ENCODE measurements around the gene HLA-DMB.

The HLA-DMB gene

GRCh38 chr6:32932132-32932868 lies 8.5 kb downstream of the HLA-DMB start:
- no peak for ATAC-seq
- TF ChIP-seq, protein P1, sequence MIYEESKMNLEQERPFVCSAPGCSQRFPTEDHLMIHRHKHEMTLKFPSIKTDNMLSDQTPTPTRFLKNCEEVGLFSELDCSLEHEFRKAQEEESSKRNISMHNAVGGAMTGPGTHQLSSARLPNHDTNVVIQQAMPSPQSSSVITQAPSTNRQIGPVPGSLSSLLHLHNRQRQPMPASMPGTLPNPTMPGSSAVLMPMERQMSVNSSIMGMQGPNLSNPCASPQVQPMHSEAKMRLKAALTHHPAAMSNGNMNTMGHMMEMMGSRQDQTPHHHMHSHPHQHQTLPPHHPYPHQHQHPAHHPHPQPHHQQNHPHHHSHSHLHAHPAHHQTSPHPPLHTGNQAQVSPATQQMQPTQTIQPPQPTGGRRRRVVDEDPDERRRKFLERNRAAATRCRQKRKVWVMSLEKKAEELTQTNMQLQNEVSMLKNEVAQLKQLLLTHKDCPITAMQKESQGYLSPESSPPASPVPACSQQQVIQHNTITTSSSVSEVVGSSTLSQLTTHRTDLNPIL (CRISPR knock-in tag; IDR thresholded peaks at IDR 0.05; ENCODE audit: low read depth): no peak
- no peak for TF ChIP-seq CSDC2 (CRISPR knock-in tag; IDR thresholded peaks at IDR 0.05)
- TF ChIP-seq ARNTL (CRISPR knock-in tag; IDR thresholded peaks at IDR 0.05; ENCODE audit: borderline replicate concordance, low read depth): no peak
- no peak for TF ChIP-seq GLIS3 (CRISPR knock-in tag; IDR thresholded peaks at IDR 0.05)
- no peak for TF ChIP-seq SNAI2 (CRISPR knock-in tag; IDR thresholded peaks at IDR 0.05)
- TF ChIP-seq TCF4 (CRISPR knock-in tag; IDR thresholded peaks at IDR 0.05; ENCODE audit: borderline replicate concordance): no peak
- TF ChIP-seq TSHZ2 (CRISPR knock-in tag; IDR thresholded peaks at IDR 0.05): no peak
- TF ChIP-seq RARB (CRISPR knock-in tag; IDR thresholded peaks at IDR 0.05): no peak
- no peak for TF ChIP-seq POU6F1 (CRISPR knock-in tag; IDR thresholded peaks at IDR 0.05; ENCODE audit: borderline replicate concordance, low read depth)
- TF ChIP-seq ZFP30 (CRISPR knock-in tag; IDR thresholded peaks at IDR 0.05): no peak
- TF ChIP-seq TOX (CRISPR knock-in tag; IDR thresholded peaks at IDR 0.05; ENCODE audit: borderline replicate concordance): no peak
- TF ChIP-seq ZNF8 (CRISPR knock-in tag; IDR thresholded peaks at IDR 0.05): no peak
- TF ChIP-seq OSR1 (CRISPR knock-in tag; IDR thresholded peaks at IDR 0.05): no peak
- no peak for TF ChIP-seq ZC3H10 (CRISPR knock-in tag; IDR thresholded peaks at IDR 0.05)
- TF ChIP-seq, protein P2, sequence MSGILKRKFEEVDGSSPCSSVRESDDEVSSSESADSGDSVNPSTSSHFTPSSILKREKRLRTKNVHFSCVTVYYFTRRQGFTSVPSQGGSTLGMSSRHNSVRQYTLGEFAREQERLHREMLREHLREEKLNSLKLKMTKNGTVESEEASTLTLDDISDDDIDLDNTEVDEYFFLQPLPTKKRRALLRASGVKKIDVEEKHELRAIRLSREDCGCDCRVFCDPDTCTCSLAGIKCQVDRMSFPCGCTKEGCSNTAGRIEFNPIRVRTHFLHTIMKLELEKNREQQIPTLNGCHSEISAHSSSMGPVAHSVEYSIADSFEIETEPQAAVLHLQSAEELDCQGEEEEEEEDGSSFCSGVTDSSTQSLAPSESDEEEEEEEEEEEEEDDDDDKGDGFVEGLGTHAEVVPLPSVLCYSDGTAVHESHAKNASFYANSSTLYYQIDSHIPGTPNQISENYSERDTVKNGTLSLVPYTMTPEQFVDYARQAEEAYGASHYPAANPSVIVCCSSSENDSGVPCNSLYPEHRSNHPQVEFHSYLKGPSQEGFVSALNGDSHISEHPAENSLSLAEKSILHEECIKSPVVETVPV (CRISPR knock-in tag; IDR thresholded peaks at IDR 0.05): no peak
- no peak for TF ChIP-seq ZFP3 (CRISPR knock-in tag; IDR thresholded peaks at IDR 0.05)
- TF ChIP-seq ZNF565 (CRISPR knock-in tag; conservative IDR thresholded peaks at IDR 0.05; ENCODE audit: low read depth): no peak
- no peak for TF ChIP-seq ISL1 (CRISPR knock-in tag; IDR thresholded peaks at IDR 0.05)
- no peak for TF ChIP-seq BACH2 (CRISPR knock-in tag; IDR thresholded peaks at IDR 0.05; ENCODE audit: borderline replicate concordance)
- no peak for TF ChIP-seq ESRRG (CRISPR knock-in tag; IDR thresholded peaks at IDR 0.05)

GRCh38 chr6:32931211-32931610 lies 9.6 kb downstream of the HLA-DMB start:
- no peak for ATAC-seq
- no peak for TF ChIP-seq TOX (CRISPR knock-in tag; IDR thresholded peaks at IDR 0.05; ENCODE audit: borderline replicate concordance)
- TF ChIP-seq, protein P2 (CRISPR knock-in tag; IDR thresholded peaks at IDR 0.05): no peak
- TF ChIP-seq, protein P1 (CRISPR knock-in tag; IDR thresholded peaks at IDR 0.05; ENCODE audit: low read depth): no peak
- no peak for TF ChIP-seq POU6F1 (CRISPR knock-in tag; IDR thresholded peaks at IDR 0.05; ENCODE audit: borderline replicate concordance, low read depth)
- no peak for TF ChIP-seq BACH2 (CRISPR knock-in tag; IDR thresholded peaks at IDR 0.05; ENCODE audit: borderline replicate concordance)
- TF ChIP-seq TSHZ2 (CRISPR knock-in tag; IDR thresholded peaks at IDR 0.05): no peak
- TF ChIP-seq PPARA (CRISPR knock-in tag; IDR thresholded peaks at IDR 0.05; ENCODE audit: borderline replicate concordance): no peak
- no peak for TF ChIP-seq ESRRG (CRISPR knock-in tag; IDR thresholded peaks at IDR 0.05)
- TF ChIP-seq TCF4 (CRISPR knock-in tag; IDR thresholded peaks at IDR 0.05; ENCODE audit: borderline replicate concordance): no peak
- no peak for TF ChIP-seq ARNTL (CRISPR knock-in tag; IDR thresholded peaks at IDR 0.05; ENCODE audit: borderline replicate concordance, low read depth)
- TF ChIP-seq ZNF70 (CRISPR knock-in tag; IDR thresholded peaks at IDR 0.05): no peak
- no peak for TF ChIP-seq ZNF8 (CRISPR knock-in tag; IDR thresholded peaks at IDR 0.05)
- TF ChIP-seq ISL1 (CRISPR knock-in tag; IDR thresholded peaks at IDR 0.05): no peak
- no peak for TF ChIP-seq ZFP30 (CRISPR knock-in tag; IDR thresholded peaks at IDR 0.05)
- TF ChIP-seq GLIS3 (CRISPR knock-in tag; IDR thresholded peaks at IDR 0.05): no peak
- no peak for TF ChIP-seq ZFP3 (CRISPR knock-in tag; IDR thresholded peaks at IDR 0.05)

Measured in SK-N-SH treated with all-trans-retinoic acid at 6 μM for 48 hours (cell line).